Measurements from ENCODE around the gene KCNIP1. TPM values are rescaled to one million over a fixed set of nuclear protein-coding genes. Genes with fewer than 3 reads are reported as not detected.

KCNIP1 gene
- total and polyA plus RNA-seq, 2 of the 8 experiments (the other 6 are each of a cell fraction or from before 2014, with no cell fraction given): 0.52 to 0.83 TPM

- no peak for TF ChIP-seq BRCA1 (IDR thresholded peaks at IDR 0.05; ENCODE audit: low read depth, low read length)
- no peak for TF ChIP-seq TBP (IDR thresholded peaks at IDR 0.05; ENCODE audit: low read depth, low read length)
Observed at GRCh38 chr5:170499621-170500020, 4.2 kb upstream of the KCNIP1 start (continued).

Measured in H1 (cell line).